NCI-H1436 treated with DMSO at 0.1 percent for 48 hours (cell line): ENCODE results near the gene ODAD4.
"Not testable (repeated sequence)": the region's sequence is repeated elsewhere in the genome, so short reads cannot be mapped to it uniquely, and the experiment has no call there.

Experiments used
- DNase-seq: peaks from one replicate; lab custom pipeline; 2025; lab: John Stamatoyannopoulos, UW

The ODAD4 gene

GRCh38 chr17:42002175-42002791 lies 71.9 kb downstream of the ODAD4 start:
- DNase-seq: no peak

- DNase-seq: no peak
These were observed 72.4 kb downstream of the ODAD4 start for GRCh38 chr17:42002792-42003301.

- DNase-seq: no peak
These were observed 74.7 kb downstream of the ODAD4 start for GRCh38 chr17:42005166-42005565.

- DNase-seq: no peak
These were observed 78.8 kb downstream of the ODAD4 start for GRCh38 chr17:42009170-42009569.

GRCh38 chr17:42010266-42010680 lies 79.9 kb downstream of the ODAD4 start:
- not testable (repeated sequence) for DNase-seq

- DNase-seq: no peak
These were observed 80.6 kb downstream of the ODAD4 start for GRCh38 chr17:42010898-42011516.

- DNase-seq: not testable (repeated sequence)
These were observed 81.9 kb downstream of the ODAD4 start for GRCh38 chr17:42012363-42012762.

- not testable (repeated sequence) for DNase-seq
These were observed 83.3 kb downstream of the ODAD4 start for GRCh38 chr17:42013740-42014139.
